GM21737 (cell line): Measurements from ENCODE around the gene STRAP.

Source experiments
- ATAC-seq: cut with Tn5 transposase; IDR thresholded peaks from one replicate; pipeline ENCODE4 v1.9.1; 2021; ENCODE audit warnings: mild to moderate bottlenecking, moderate library complexity; ENCODE audit not compliant: unreplicated experiment

Gene STRAP, protein sequence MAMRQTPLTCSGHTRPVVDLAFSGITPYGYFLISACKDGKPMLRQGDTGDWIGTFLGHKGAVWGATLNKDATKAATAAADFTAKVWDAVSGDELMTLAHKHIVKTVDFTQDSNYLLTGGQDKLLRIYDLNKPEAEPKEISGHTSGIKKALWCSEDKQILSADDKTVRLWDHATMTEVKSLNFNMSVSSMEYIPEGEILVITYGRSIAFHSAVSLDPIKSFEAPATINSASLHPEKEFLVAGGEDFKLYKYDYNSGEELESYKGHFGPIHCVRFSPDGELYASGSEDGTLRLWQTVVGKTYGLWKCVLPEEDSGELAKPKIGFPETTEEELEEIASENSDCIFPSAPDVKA

DNA sequence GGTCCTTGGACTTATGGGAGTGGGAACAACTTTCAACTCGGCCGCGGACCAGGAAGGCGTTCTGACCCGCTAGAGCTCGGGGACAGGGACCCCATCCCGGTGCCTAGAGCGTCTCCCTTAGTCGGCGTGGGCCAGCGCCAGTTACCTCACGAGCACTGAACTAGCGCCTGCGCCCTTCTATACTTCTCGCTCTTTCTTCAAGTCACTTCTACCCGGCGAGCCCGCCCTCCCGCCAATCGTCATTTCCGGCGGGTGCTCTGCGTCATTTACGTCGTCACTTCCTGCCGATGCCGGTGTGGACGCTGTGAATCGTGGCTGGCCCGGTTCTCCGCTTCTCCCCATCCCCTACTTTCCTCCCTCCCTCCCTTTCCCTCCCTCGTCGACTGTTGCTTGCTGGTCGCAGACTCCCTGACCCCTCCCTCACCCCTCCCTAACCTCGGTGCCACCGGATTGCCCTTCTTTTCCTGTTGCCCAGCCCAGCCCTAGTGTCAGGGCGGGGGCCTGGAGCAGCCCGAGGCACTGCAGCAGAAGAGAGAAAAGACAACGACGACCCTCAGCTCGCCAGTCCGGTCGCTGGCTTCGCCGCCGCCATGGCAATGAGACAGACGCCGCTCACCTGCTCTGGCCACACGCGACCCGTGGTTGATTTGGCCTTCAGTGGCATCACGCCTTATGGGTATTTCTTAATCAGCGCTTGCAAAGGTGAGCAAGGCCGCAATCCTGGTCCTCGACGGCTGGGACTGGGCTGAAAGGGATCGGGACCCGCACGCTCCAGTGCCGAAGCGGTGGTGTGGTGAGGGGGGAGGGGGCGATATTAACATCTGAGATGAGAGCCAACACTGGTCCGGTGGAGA is at the start of gene STRAP:
STRAP (plus strand) TSS at position 270 of the 854 bp plus-strand sequence; CDS start at position 591, 321 bp downstream.
- peak; percentile 96 for ATAC-seq

DNA sequence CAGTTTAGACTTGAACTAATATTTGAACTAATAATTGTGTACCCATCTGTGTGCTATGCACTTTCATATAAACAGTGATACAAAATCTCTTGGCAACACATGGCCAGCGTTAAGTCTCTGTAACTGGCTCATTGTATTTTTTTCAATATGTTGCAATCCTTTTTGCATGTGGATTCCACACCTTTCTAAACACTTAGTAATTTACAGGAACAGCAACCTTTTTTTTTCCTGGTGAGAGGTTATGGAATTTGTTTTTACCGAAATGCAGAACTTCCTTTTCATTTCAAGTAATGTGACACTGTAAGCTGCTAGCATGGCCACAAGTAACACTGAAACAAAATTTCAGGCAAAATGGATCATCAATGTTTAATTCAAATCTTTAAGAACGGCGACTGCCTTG is 47.6 kb upstream of the STRAP start:
- ATAC-seq: no peak

DNA sequence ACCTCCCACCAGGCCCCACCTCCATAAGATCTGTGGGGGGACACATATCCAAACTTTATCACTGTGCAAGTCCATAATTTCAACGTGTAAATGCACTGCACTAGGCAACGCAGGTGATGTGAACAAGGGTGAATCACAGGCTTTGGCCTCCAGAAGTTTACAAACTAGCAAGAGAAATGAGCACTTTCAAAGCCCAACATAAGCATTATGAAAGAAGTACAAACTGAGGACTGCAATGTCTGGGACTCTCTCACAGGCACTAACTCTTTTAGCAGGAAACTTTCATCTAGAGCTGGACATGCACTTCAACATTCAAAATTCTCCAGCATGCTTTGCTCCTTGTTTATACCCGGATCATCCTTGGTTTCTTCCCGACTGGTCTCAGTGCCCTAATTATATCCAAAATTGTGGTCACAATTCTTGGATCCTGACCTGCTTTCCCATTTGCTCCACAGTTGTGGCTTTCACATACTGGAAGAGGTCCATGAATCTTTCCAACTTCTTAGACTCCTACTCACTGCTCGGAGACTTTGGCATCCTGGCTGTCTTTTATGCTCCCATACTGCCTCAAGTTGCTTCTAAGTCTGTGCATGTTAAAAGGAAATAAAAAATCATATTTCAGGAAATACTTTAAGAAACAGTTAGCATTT is 44.9 kb upstream of the STRAP start:
- no peak for ATAC-seq

DNA sequence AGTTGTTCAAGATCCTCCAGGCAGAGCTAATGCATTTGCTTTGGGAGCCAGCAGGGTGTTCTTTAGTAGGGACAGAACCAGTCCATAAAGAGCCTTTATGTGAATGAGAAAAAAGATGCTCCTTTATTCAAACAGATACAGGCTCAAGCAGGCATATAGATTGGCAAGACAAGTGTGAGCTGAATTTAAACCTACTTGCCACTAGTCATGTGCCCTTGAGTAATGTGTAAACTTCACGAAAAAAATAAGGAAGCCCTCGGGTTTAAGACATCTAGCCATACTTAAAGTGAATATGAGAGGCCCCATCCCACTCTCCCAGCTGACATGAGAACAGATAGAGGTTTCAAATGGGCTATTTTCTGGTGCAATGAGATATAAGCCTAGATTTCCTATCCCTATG is 43.1 kb upstream of the STRAP start:
- ATAC-seq: no peak

DNA sequence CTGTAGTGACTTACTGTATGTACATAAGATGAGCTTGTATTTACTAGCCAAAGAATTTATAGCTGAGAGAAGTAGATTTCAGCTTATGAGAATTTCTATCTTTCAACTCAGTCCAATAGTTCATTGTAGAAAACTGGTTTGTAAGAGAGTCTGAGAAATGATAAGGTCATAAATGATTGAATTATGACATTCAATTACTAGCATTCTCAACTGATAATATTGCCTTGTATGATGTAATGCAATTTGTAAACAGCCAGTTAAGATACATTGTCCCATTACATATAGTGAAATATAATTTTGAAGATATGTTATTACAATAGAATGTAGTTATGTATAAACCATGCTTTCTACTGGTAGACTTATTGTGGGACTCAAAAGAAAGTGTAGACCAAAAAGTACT is 42.5 kb upstream of the STRAP start:
- ATAC-seq: no peak

DNA sequence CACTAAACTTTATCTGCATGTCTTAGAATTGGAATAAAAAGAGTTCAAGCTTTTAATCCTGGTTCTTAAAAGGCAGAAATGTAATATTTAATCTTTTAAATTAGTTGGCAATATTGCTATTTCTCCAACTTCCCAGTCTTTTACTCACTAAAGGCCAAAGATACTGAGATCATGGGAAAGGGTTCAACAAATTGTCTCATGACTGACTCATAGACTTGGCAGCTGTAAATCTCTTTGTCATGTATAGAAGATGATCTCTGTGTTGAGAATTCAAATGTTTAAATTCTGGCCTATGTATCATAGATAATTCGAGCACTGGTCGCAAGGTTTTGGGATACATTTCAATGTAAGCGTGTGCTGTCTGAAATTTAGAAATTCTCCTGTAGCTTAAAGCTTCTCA is 40.1 kb upstream of the STRAP start:
- no peak for ATAC-seq

DNA sequence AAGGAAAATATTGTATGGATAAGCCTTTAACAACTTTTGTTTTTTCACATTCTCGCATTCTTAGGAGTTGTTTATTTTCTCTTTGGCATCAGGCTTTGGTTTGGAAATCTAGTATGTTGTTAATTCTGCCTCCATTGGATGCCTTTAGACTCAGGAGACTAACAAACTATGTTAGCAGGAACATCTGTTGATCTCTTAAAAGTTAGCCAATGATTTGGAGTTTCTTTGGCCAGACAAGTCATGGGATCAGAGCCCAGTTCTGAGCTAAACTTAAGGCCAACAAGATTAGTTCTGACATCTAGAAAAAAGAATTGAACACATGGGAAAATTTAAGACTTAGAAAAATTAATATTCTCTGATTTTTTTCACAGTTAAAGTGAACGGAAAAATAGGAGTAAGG is 35.3 kb upstream of the STRAP start:
- no peak for ATAC-seq

DNA sequence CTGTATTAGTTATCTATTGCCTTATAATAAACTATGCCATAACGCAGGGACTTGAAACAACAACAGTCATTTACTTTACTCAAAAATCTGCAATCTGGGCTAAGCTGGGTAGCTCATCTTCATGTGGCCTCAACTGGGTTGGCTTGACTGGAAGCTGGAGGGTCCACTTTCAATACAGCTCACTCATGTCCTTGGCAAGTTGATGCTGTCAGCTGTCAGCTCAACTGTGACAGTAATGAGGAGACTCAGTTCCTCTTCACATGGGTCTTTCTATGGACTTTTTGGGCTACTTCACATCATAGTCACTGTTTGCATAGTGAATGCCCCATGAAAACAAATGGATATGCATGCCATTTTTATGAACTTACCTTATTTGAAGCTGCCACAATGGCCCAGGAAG is 33.6 kb upstream of the STRAP start:
- ATAC-seq: no peak

DNA sequence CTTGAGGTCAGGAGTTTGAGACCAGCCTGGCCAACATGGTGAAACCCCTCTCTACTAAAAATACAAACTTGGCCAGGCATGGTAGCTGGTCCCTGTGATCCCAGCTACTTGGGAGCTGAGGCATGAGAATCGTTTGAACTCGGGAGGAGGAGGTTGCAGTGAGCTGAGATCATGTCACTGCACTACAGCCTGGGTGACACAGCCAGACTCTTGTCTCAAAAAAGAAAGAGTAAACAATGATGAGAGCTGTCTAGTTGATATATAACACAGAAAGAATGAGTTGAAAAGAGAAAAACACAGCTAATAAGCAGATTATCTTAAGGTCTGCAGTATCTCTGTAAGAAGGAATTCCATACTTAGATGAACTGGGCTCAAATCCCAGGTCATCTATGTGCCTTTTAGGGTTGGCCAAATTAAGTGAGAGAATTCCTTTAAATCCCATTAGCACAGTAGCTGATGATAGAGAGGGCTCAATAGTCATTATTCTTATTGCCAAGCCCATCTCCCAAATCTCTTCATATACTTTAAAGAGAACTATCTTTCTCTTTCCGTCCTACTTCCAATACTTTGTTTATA is 31.1 kb upstream of the STRAP start:
- ATAC-seq: no peak

DNA sequence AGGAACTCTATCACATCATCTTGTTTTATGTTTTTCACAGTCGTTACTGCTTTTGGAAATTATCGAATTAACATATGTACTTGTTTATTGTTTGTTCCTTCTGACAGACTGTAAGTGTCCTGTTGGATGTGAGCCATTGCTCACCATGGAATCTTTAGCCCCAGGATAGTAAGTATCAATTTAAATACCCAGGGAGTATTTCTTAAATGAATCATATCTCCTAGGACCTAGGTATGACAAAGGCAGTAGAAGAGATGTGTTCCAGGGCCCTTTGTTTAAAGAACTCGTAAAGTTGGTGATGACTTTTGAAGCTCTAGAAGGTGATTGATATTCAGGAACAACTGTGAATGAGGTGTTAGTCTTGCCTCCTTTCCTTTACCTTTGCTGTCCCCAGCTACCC is 30.3 kb upstream of the STRAP start:
- ATAC-seq: no peak

DNA sequence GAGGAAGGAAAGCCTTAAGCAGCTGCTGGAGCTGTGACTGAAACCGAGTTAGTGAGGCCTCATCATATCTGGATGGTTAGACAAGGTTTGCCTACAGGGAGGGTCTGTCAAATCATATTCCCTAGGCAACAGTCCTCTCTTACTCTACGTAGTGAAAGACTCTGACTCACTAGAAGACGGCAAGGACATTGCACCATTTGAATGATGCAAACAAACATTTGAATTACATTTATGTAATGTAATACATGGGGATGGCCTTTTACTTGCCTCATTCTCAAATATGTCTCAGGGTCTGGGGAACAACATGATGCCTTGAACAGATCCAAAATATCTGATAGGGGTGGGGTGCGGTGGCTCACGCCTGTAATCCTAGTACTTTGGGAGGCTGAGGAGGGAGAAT is 29.8 kb upstream of the STRAP start:
- no peak for ATAC-seq

DNA sequence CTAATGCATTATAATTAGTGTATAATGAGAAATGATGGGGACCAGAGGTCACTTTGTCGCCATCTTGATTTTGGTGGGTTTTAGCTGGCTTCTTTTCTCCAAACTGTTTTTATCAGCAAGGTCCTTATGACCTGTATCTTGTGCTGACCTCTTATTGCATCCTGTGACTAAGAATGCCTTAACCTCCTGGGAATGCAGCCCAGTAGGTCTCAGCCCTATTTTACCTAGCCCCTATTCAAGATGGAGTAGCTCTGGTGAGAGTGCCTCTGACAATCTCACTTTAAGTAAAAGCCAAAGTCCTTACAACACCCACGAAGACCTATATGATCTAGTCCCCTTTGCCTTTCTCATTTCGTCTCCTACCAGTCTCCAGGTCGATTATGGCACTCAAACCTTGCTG is 28.3 kb upstream of the STRAP start:
- no peak for ATAC-seq

DNA sequence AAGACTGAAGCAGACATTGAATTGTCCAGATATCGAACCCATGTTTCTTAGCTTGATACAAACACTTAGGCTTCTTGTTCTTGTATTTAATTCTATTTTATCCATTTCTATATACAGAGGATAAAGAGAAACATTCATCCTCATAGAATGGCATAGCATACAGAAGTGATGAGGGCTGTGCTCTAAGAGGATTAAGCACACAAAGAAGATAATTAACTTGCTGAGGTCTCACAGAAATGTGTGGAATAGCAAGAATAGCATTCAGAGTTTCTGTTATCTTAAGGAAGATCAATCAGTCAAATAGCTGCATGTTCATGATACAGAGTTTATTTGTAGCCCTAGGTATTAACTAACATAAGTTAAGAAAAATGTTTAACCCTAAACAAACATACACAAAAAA is 27.3 kb upstream of the STRAP start:
- no peak for ATAC-seq

DNA sequence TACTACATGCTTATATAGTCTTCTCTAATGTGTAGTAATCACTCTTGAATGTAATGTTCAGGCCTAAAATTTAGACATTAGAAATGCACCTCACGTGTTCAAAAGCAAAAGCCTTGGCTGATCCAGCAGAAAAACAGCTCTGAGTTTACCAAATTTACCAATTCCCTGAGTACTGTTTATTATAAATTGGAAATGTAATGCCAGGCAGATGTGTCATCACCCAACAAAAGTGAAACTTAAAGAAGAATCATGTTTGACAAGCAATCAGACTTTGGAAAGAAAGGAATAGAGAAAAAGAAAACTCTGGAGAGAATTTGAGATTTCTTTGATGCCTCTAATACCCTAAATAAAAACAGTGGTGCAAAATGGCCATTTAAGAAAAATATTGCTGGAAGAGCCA is 26.5 kb upstream of the STRAP start:
- no peak for ATAC-seq

DNA sequence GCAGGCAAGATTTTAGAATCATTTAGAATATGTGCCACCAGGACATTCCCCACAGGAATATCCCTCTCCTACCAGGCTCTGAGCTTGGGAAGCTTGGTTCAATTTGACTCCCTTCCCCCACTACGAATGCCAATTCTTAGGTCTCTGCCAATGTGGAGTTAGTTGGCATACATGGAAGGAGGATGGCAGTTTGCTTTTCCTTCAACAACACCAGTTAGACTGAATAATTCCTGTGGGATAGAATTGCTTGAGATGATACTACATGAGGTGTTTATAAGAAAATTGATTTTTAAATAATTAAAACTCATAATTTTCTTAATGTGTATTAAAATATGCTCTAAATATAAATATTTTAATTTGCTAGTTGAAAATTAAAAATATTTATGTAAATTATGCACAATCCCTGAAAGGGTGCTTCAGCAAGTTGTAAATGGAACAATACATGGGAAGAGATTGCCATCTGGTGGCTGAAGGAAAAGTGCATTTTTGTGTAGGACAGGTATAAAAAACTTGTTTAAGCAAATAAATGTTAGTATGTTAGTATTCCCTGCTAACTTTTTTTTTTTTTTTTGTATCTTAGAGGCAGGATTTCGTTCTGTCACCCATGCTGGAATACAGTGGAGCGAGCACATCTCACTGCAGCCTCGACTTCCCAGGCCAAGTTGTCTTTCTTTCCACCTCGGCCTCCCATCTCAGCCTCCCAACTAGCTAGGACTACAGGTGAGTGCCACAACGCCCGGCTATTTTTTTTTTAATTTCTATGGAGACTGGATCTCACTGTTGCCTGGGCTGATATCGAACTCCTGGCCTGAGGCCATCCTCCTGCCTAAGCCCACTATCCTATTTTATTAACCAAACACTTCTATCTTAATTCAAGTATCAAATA is 25.8 kb upstream of the STRAP start:
- no peak for ATAC-seq

DNA sequence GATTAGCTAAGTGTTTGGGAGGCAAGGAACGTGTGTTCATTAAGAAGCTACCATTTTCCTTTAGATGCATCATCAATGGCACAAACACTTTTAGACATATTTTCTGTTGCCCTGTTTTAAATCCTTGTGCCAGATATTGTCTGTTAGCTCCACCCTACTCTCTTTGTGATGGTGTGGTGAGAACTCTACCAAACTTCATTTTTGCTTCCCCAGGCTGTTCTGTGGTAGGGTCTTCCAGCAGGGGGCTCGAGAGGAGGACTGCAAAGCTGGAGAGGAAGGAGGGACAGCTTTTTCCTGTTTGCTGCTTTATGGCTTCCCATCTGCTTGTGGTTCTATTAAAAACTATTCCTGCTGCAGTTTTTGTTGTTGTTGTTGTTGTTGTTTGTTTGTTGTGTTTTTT is 23.8 kb upstream of the STRAP start:
- no peak for ATAC-seq

DNA sequence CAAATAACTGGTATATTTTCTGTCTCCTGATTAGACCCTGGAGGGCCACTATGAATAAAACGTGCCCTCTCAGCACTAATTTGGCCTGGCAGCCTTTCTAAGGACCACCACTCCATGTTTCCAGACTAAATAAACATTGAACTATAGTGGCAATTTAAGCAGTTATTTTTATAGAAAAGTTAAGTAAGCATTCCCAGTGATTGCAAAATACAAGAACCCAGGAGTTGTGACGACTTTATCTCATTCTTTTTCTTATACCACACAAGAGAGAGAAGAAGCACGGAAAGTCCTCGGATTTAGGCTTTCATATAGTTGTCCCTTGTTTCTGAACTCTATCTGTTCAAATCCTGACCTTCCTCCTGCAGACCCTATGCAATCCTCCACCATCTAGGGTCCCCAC is 23.1 kb upstream of the STRAP start:
- ATAC-seq: no peak

DNA sequence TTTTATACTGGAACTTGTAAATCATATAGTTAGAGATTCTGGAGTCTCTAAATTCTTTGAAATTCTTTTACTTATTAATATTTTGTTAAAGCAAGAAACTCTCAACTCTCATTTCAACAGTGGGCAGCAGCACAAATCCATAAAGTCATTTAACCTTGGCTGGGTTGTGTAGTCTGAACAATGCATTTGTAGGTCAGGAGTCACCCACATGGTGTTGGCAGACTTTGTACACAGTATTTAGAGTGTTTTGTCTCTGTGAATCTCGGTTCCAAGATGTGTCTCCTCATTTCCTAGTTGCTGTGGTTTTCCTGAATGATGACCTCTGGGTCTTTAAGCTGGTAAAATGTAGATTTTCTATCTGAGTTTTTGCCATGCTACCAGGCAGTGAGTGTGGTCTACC is 20.8 kb upstream of the STRAP start:
- no peak for ATAC-seq

DNA sequence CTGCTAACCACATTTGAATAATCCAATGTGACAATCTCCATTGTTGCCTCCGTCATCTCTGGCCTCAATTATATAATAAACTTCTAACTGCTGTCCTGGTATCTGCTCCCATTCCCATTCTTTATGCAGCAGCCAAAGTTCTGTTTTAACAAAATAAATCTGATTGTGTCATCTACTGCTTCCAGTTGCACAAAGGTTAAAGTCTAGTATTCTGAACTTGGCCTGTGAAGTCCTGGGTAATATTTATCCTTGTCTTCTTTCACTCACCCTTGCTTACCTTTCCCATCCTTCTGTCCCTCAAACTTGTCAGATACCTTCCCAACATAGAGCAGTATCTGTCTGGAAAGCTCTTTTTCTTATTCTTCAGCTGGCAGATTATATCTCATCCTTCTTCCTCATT is 19.3 kb upstream of the STRAP start:
- ATAC-seq: no peak

DNA sequence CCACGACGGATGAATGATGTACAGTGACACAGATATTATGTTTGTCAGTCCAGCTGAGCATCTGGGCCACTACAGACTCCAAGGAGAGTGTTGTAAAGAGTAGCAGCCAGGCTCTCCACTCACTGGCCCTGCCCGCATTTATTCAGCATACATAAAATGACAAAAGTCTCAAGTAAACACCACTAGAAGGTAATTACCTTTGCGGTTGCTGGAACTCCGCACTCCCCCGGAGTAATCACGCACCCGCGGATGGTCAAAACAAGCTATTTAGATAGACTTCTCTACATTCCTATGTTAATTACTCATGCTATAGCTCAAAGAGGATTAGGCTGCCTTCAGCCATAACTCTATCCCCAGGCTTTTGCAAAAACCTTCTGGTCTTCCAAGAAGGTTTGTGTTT is 18.8 kb upstream of the STRAP start:
- no peak for ATAC-seq

DNA sequence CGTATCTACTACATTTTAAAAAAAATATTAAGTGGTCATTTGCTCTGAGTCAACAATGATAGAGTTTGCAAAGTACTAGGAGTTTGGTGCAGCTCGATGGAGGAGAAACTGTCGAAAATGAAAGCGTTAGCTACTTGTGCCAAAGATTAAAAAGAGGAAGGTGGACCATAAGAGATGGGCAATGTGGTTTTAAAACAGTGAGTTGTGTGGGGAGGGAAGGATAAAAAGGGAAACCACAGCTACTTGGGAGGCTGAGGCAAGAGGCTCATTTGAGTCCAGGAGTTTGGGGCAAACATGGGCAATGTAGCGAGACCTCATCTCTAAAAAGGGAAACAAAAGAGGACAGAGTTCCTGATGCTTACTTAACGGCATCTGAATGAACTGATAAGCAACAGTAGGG is 18.2 kb upstream of the STRAP start:
- ATAC-seq: peak; percentile 84
